GOT3 (cell line): ENCODE data around the gene ST8SIA4.
"Not testable (repeated sequence)": the region's sequence is repeated elsewhere in the genome, so short reads cannot be mapped to it uniquely, and the experiment has no call there.

Experiments
- DNase-seq: peaks from one replicate; lab custom pipeline; 2025; ENCODE audit warnings: mixed read lengths; lab: John Stamatoyannopoulos, UW

ST8SIA4 gene

GRCh38 chr5:100828071-100828897, 74.8 kb downstream of the ST8SIA4 start:
- no peak for DNase-seq

DNA sequence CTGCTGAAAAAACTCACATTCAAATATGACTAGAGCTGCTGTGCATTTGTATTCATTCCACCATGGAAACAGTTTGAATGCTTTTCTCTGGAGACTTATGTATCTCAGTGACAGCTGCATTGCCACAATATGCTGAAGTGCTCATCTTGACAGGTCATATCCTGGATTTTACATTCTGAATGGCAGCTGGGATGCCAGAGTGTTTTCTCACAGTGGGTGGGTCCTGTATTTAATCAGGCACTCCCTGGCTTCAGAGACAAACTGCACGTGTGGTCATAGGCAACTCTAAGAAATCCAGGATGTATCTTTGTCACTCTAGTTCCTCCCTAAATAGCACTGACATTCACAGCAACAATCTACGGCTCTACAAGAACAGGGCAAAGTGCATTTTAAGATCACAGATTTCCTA, 75.6 kb downstream of the ST8SIA4 start:
- DNase-seq, result no peak

GRCh38 chr5:100826133-100826532, 76.9 kb downstream of the ST8SIA4 start:
- DNase-seq, result no peak

GRCh38 chr5:100824635-100825034, 78.4 kb downstream of the ST8SIA4 start:
- DNase-seq, result no peak

DNA sequence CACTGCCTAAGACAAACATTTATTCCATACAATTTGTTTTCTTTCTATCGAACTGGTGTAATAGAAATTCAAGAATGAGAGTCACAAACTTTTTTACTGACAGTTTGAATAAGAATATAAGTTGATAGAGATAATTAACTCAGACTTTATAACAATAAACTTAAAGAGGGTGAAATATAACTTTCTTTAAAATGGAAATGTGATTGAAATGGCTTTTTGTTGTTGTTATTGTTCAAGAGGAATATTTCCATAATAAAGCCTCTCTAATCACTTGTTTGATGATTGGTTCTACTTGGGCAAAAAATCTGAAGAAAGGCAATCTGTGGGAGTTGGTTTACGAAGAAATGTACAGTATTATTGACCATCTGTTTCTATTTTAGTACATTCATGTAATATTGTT, 79.3 kb downstream of the ST8SIA4 start:
- no peak for DNase-seq

- DNase-seq, result no peak
Observed at GRCh38 chr5:100821751-100822150, 81.3 kb downstream of the ST8SIA4 start.

DNA sequence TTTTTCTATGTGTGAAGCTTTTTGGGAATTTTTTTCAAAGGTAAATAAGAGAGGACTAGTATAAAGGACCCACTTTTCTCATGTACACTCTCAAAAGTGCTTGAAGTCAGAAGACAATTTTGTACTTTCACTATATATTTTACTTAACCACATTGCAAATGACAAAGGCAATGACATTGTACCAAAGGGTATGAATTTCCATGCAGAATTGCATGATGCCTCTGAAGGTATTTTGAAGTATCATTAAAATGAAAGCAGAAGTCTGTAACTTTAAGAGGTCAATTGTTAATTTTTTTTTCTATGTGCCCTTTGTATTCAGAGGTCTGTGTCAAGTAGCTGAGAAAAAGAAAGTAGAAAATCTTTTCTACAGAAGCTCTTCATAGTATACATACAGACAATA, 84.7 kb downstream of the ST8SIA4 start:
- no peak for DNase-seq

DNA sequence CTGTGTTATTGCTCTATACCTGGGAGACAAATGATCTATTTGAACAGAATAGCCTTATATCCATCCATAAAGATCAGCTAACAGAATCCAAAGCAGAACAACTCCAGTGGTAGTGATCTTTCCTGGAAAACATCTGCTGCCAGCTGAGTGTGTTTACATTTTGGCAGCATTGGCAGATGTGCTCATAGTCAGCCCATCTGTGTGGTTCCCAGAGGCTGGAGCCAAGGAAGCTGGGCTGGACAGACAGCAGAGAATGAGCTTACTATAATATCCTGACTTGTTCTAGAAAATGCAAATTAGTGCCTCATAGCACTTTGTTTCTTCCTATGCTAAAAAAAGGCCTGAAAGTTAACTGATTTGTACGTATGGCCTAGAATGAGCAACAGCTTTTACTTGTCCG, 99.7 kb downstream of the ST8SIA4 start:
- no peak for DNase-seq

DNA sequence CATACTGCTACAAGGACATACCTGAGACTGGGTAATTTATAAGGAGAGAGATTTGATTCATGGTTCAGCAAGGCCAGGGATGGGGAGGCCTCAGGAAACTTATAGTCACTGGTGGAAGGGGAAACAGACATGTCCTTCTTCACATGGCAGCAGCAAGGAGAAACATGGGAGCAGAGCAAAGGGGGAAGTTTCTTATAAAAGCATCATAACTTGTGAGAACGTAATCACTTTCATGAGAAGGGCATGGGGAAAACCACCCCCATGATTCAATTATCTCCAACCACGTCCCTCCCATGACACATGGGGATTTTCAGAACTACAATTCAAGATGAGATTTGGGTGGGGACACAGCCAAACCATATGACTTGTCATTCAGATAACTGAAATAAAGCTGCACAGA, 100.9 kb downstream of the ST8SIA4 start:
- DNase-seq, result no peak

DNA sequence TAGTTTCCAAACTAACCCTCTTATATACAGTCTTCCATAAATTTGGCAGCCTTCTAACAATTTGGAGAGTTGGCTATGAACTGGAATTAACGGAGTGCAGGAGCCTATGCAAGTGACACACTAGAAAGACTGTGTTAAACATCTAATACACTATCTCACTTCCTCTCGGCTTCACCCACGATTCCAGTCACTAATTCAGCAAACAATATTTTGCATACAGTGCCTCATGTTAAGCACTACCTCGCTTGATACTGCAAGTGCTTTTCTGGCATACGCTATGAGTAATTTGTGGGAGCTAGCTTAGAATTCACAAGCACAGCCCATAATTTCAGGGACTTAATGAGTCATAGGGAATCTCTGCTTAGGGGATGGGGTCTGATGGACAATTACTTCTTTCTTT, 102.5 kb downstream of the ST8SIA4 start:
- DNase-seq, result no peak

DNA sequence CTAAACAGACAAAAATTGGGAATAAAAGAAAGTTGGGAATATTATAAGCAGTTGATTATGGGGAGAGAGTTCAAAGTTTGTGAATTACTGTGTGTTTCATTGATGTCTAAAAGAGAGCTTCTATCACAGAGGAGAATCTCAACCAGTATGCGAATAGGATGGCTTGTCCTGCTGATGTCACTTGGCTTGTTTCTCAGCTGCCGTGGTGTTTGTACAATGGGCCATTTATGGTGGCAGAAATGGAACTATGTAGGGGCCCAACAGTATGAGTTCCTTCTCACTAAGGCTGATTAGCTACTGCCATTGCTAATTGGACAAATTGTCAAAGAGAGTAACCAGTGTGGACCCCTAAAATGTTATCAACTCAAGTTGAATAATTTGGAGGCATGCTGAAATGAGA, 103.9 kb downstream of the ST8SIA4 start:
- DNase-seq, result no peak

DNA sequence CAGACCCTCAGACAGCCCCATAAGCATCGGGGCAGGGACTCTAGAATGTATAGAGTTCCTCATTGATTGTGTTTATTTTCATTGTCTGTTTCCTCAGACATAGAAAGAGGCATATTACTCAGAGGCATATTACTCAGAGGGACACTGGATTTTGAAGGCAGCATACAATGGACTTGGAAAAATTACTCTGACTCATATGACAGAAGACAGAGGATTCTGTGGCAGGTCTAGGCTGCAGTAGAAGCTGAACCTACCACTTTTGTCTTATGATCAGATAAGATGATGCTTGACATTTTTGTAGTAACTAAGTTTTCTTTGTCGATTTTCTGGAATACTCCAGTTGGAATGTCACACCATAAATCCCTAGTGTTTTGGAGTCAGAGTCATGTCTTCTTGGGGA, 105.2 kb downstream of the ST8SIA4 start:
- no peak for DNase-seq

DNA sequence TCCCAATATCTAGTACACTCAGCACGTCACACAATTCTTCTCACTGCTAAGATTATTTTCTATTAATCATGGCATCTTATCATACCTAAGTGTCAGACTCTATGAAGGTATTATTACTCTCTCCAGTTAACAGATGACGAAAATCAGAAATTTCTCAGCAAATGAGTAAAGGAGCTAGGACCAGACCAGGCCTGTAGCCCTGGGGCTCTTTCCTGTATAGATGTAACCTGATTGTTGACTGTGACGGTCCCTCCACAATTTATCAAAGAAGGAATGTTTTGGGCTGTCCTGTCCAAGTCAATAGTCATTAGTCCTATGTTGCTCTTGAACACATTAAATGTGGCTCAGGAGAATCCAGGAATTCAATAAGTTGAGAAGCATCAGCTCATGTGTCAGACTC, 106.2 kb downstream of the ST8SIA4 start:
- no peak for DNase-seq

DNA sequence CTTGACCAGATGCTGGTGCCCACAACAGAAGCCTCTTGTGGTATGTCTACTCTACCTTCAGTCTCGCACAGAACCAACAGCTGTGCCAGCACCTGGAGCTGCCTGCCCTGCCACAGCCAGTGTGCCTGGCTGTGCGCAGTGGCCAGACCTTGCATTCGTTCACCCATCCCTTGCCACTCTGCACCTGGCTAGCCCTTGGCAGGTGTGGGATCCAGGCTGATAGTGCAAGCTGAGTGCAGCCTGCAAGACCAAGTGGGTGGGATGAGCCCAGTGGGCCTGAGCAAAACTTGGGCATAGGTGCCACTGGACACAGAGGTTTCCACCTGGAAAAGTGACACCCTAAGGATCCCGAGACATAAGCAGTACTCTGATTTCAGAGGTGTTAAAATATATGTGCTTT, 108.2 kb downstream of the ST8SIA4 start:
- DNase-seq, result no peak

- no peak for DNase-seq
Observed at GRCh38 chr5:100794218-100794617, 108.9 kb downstream of the ST8SIA4 start.

DNA sequence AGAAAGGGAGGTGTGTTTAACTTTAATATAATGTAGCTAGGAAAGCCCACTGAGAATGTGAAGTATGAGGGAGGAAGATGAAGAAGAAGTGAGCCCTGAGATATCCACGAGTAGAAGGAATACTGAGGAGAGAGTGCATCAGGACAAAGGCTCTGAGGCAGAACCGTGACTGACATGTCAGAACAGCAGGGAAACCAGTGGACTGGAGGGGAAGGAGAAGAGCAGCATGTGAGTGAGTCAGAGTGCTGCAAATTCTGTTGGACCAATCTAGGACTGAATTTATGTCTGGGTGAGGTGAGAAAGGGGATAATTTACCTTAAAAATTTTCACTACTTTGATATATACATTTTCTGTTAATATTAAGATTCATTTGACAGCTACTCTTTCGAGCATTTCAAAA, 110.3 kb downstream of the ST8SIA4 start:
- DNase-seq, result no peak

GRCh38 chr5:100791391-100791790, 111.7 kb downstream of the ST8SIA4 start:
- DNase-seq, result no peak

- DNase-seq, result no peak
Observed at GRCh38 chr5:100790951-100791350, 112.1 kb downstream of the ST8SIA4 start.

DNA sequence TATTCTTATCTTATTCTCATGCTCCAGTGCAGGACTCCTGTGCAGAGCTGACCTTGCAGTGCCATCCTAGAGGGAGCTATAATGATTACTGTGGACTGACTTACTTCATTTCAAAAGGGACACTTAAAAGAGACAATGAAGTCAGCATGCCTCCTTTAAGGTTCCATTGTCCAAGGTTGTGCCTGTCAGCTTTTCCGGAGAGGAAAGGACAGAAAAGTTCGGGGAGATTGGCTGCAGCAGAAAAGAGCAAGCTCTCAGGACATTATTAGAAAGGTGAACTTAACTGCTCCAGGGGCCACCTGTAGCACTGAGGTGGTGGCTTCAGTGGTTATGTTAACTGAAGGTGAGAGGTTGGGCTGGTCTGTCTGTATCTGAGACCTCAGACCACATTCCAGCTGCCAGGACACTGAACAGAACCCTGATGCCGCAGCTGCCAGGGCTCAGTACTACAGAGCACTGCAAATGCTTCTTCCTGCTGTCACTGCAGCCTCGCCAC, 112.9 kb downstream of the ST8SIA4 start:
- DNase-seq, result no peak

DNA sequence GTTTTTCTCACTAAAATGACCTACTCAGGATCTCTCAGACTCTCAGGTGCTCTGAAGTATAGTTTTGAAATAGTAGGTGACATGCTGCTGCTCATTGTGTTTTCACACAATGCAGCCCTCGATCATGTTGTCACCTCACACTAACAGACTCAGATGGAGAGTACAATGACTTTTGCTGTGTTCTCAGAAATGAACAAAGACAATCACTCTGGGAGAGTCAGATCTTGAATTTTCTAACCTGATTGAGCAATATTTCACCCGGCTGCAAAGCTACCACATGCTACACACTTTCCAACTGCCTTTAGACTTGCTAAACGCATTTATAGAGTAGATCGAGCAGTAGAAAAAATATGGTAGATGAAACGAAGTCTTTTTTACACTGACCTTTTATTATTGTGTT, 113.4 kb downstream of the ST8SIA4 start:
- no peak for DNase-seq

- no peak for DNase-seq
Observed at GRCh38 chr5:100788417-100788816, 114.7 kb downstream of the ST8SIA4 start.

GRCh38 chr5:100787648-100788047, 115.4 kb downstream of the ST8SIA4 start:
- DNase-seq, result no peak

DNA sequence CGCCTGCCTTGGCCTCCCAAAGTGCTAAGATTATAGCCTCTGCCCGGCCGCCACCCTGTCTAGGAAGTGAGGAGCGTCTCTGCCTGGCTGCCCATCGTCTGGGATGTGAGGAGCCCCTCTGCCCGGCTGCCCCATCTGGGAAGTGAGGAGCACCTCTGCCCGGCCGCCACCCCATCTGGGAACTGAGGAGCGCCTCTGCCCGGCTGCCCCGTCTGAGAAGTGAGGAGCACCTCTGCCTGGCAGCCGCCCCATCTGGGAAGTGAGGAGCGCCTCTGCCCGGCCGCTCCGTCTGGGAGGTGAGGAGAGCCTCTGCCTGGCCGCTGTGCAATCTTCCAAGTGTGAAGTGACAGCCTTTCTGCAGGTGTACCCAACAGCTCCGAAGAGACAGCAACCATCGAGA, 117.5 kb downstream of the ST8SIA4 start:
- DNase-seq, result not testable (repeated sequence)

GRCh38 chr5:100780376-100780870, 122.7 kb downstream of the ST8SIA4 start:
- DNase-seq, result no peak
